IMR-90 (cell line): Measurements from ENCODE around the gene ZFYVE26. TPM values are rescaled to one million over a fixed set of nuclear protein-coding genes. Genes with fewer than 3 reads are reported as not detected.
A peak's percentile ranks its signal among the peaks of the same experiment; 100 is the strongest.

ENCODE experiments used
- ATAC-seq: fragments of 200-7000 bp; cut with Tn5 transposase; 2 replicates; pipeline ENCODE4 v1.9.1; 2020; ENCODE audit warnings: low read depth, mild to moderate bottlenecking, moderate library complexity
- BruUV-seq: library from RNA; stranded (reverse); fragments of 400-500 nt; replicated peaks from 2 replicates; lab custom pipeline; 2021; lab: Mats Ljungman, UMichigan
- CTCF ChIA-PET: fragments of 300-600 bp; formaldehyde crosslinking; extraction: SDS; loops from one replicate; lab custom pipeline; 2021; ENCODE audit warnings: antibody characterized with exemption; lab: Yijun Ruan, JAX
- POLR2A ChIA-PET: fragments of 300-600 bp; sonication (Branson Sonifier 250); formaldehyde crosslinking; loops from one replicate; lab custom pipeline; 2022; ENCODE audit warnings: antibody characterized with exemption; ENCODE audit not compliant: unreplicated experiment; lab: Charles Lee
- DNase-seq: peaks from one replicate; pipeline ENCODE4 v3.0.0; 2013
- H2AFZ ChIP-seq: replicated peaks from 2 replicates; pipeline ENCODE3; 2013; ENCODE audit warnings: low read length, mild to moderate bottlenecking; ENCODE audit not compliant: poor library complexity
- H2AK5ac ChIP-seq: 2 replicates; pipeline ENCODE4 v1.6.1; 2013; ENCODE audit warnings: low read depth, low read length, inconsistent platforms
- H2AK9ac ChIP-seq: replicated peaks from 2 replicates; pipeline ENCODE3; 2013; ENCODE audit warnings: mild to moderate bottlenecking, low read depth, low read length, moderate library complexity; ENCODE audit not compliant: poor library complexity
- H2BK120ac ChIP-seq: 2 replicates; pipeline ENCODE4 v1.6.1; 2013; ENCODE audit warnings: low read depth, low read length, inconsistent platforms
- H2BK15ac ChIP-seq: 3 replicates; pipeline ENCODE4 v1.6.1; 2013; ENCODE audit warnings: low read depth, low read length, inconsistent platforms
- H2BK20ac ChIP-seq: 2 replicates; pipeline ENCODE4 v1.6.1; 2013; ENCODE audit warnings: low read depth, mild to moderate bottlenecking, inconsistent platforms, low read length, moderate library complexity
- H2BK5ac ChIP-seq: 2 replicates; pipeline ENCODE4 v1.6.1; 2013; ENCODE audit warnings: mild to moderate bottlenecking, low read depth, low read length, inconsistent platforms; ENCODE audit not compliant: poor library complexity, severe bottlenecking
- H3K14ac ChIP-seq: replicated peaks from 2 replicates; pipeline ENCODE4 v1.6.1; 2013; ENCODE audit warnings: low read depth, low read length, inconsistent platforms
- H3K18ac ChIP-seq: 2 replicates; pipeline ENCODE4 v1.6.1; 2013; ENCODE audit warnings: low read depth, low read length, control low read depth
- H3K23ac ChIP-seq: 2 replicates; pipeline ENCODE4 v1.6.1; 2013; ENCODE audit warnings: low read depth, low read length, inconsistent platforms
- H3K27ac ChIP-seq: 2 replicates; pipeline ENCODE4 v1.5.1; 2013; ENCODE audit warnings: mild to moderate bottlenecking, control low read depth, low read length; ENCODE audit not compliant: insufficient read depth
- H3K27me3 ChIP-seq: 2 replicates; pipeline ENCODE4 v1.6.1; 2013; ENCODE audit warnings: low read length; ENCODE audit not compliant: control insufficient read depth, insufficient read depth
- H3K36me3 ChIP-seq: 2 replicates; pipeline ENCODE4 v1.6.1; 2013; ENCODE audit warnings: low read length, mixed read lengths; ENCODE audit not compliant: control insufficient read depth, insufficient read depth
- H3K4ac ChIP-seq: 2 replicates; pipeline ENCODE4 v1.6.1; 2013; ENCODE audit warnings: low read depth, low read length, inconsistent platforms
- H3K4me1 ChIP-seq: 2 replicates; pipeline ENCODE4 v1.6.1; 2013; ENCODE audit warnings: low read length, mixed read lengths; ENCODE audit not compliant: control insufficient read depth, insufficient read depth
- H3K4me2 ChIP-seq: 2 replicates; pipeline ENCODE4 v1.6.1; 2013; ENCODE audit warnings: low read depth, mild to moderate bottlenecking, control low read depth, low read length, moderate library complexity
- H3K4me3 ChIP-seq: 2 replicates; pipeline ENCODE4 v1.5.1; 2013; ENCODE audit warnings: low read depth, mild to moderate bottlenecking, control low read depth, low read length, moderate library complexity; ENCODE audit not compliant: insufficient read depth
- H3K56ac ChIP-seq: 2 replicates; pipeline ENCODE4 v1.6.1; 2013; ENCODE audit warnings: low read length, inconsistent platforms; ENCODE audit not compliant: insufficient read depth; ENCODE audit errors: extremely low read depth
- H3K79me1 ChIP-seq, 2 experiments: 2 replicates each; pipeline ENCODE4 v1.6.1; 2013; ENCODE audit warnings: low read length in 2 of 2, inconsistent platforms in 1 of 2, low read depth in 1 of 2
- H3K9ac ChIP-seq: 2 replicates; pipeline ENCODE4 v1.6.1; 2013; ENCODE audit warnings: low read depth, low read length, control low read depth
- H3K9me1 ChIP-seq: 2 replicates; pipeline ENCODE4 v1.6.1; 2013; ENCODE audit warnings: low read length, inconsistent platforms; ENCODE audit not compliant: insufficient read depth
- H3K9me3 ChIP-seq: 2 replicates; pipeline ENCODE4 v1.6.1; 2013; ENCODE audit warnings: low read length; ENCODE audit not compliant: control insufficient read depth, insufficient read depth
- H4K20me1 ChIP-seq: 2 replicates; pipeline ENCODE4 v1.6.1; 2013; ENCODE audit warnings: low read length, inconsistent platforms; ENCODE audit not compliant: insufficient read depth
- H4K5ac ChIP-seq: 2 replicates; pipeline ENCODE4 v1.6.1; 2013; ENCODE audit warnings: mild to moderate bottlenecking, low read depth, low read length, control low read depth
- H4K8ac ChIP-seq, 2 experiments: 2 replicates each; pipeline ENCODE4 v1.6.1; 2013; ENCODE audit warnings: low read depth in 2 of 2, low read length in 2 of 2, control low read depth in 1 of 2, inconsistent platforms in 1 of 2
- H4K91ac ChIP-seq: 2 replicates; pipeline ENCODE4 v1.6.1; 2013; ENCODE audit warnings: low read depth, low read length, inconsistent platforms; ENCODE audit not compliant: insufficient read depth
- BHLHE40 ChIP-seq: fragments of 150-350 bp; IDR thresholded peaks from 2 replicates; pipeline ENCODE4 v1.6.1; 2016; ENCODE audit warnings: mild to moderate bottlenecking, low read depth, low read length
- CEBPB ChIP-seq: IDR thresholded peaks from 2 replicates; pipeline ENCODE4 v1.6.1; 2012; ENCODE audit warnings: low read depth, low read length, improper control_type of control experiment
- CHD1 ChIP-seq: IDR thresholded peaks from 2 replicates; pipeline ENCODE4 v1.6.1; 2012; ENCODE audit warnings: low read depth, low read length, improper control_type of control experiment
- FOS ChIP-seq: fragments of 150-350 bp; IDR thresholded peaks from 2 replicates; pipeline ENCODE4 v1.6.1; 2016; ENCODE audit warnings: low read depth, low read length
- MAZ ChIP-seq: IDR thresholded peaks from 2 replicates; pipeline ENCODE4 v1.6.1; 2012; ENCODE audit warnings: low read depth, mild to moderate bottlenecking, low read length, improper control_type of control experiment, moderate library complexity, borderline replicate concordance
- SMC3 ChIP-seq: fragments of 150-350 bp; IDR thresholded peaks from 2 replicates; pipeline ENCODE4 v1.6.1; 2016; ENCODE audit warnings: low read depth, mild to moderate bottlenecking, antibody characterized with exemption, low read length, moderate library complexity
- WGBS, 2 experiments: methylation state at CpG; one replicate each; pipeline versions ENCODE4 v1.1.5 to v1.1.7; 2013; ENCODE audit warnings: missing lambda C conversion rate in 2 of 2; ENCODE audit not compliant: insufficient read length in 1 of 2; ENCODE audit errors: extremely low coverage in 2 of 2; 5-methylcytosine and 5-hydroxymethylcytosine counted together
- dilution Hi-C: fragments of 300-500 bp; cut with HindIII; formaldehyde crosslinking; loops from one replicate; pipeline ENCODE4 v1.14.3; 2018; ENCODE audit warnings: low sequenced_read_pairs; ENCODE audit not compliant: unreplicated experiment
- in situ Hi-C: fragments of 300-500 bp; cut with MboI; formaldehyde crosslinking; loops from 3 replicates; pipeline ENCODE4 v1.14.3; 2019; ENCODE audit warnings: low sequenced_read_pairs, inconsistent platforms, mixed read lengths
- intact Hi-C: fragments of 100-400 bp; cut with micrococcal nuclease; formaldehyde crosslinking; loops from 2 replicates; pipeline ENCODE4 v1.10.0; 2022
- polyA plus RNA-seq, 3 experiments: library from polyadenylated mRNA; depleted of rRNA; stranded (reverse); fragments of >200 nt; gene quantifications; 2 replicates each; pipeline ENCODE4 v1.2.3, GENCODE V29; 2012; ENCODE audit warnings: low replicate concordance in 1 of 3
- total RNA-seq: library from RNA; depleted of rRNA; stranded (reverse); fragments of >200 nt; gene quantifications from 2 replicates; pipeline ENCODE4 v1.2.3, GENCODE V29; 2012

Gene ZFYVE26
- total and polyA plus RNA-seq, 2 of the 4 experiments (the other 2 are of a cell fraction), result 6.0 to 11.1 TPM

DNA sequence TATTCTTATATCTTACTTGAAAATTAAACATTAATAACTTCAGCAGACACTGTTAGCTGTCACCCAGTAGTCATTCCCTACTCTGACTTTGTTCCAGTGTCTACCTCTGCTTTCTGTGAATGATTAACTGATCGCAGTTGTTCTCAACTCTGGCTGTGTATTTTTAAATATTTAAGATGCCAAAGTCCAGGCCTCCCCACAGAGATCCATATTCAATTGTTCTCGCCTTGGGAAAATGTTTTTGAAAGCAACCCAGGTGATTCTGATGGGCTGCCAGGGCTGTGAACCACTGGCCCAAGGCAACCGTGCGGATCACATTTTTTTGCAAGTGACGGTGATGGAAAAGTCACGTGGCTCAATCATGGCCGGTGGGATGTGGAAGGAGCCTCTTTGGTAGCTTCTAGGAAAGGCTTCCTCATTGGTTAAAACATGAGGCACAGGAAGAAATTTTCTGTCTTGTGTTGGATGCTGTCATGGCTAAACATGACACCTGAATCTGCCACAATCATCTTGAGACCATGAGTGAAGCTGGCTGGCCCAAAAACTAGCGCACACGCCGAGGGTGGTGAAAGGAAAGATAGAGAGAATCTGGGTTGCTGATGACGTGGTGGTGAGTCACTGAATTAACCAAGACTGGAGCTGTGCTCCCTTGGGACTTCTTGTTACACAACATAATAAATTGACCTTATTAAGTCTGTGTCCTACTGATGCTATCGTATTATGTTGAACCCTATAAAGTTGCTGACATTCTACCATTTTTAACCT is 77.5 kb downstream of the ZFYVE26 start:
- Histone ChIP-seq H4K8ac (no peak overlapping the region), H2BK20ac (no peak overlapping the region), H2BK15ac (no peak overlapping the region), H2BK120ac (no peak overlapping the region), H3K9ac (no peak overlapping the region), H3K4me1 (peaks cover 2% of the 10 kb centered on the region; the same call in 1 of the 2 replicates), H3K27me3 (peaks cover 1% of the 10 kb centered on the region; the same call in 1 of the 2 replicates), H3K79me1 (no peaks in the 10 kb centered on the region), H3K18ac (no peak overlapping the region), H2BK5ac (no peak overlapping the region), H3K14ac (no peak overlapping the region), H3K4me3 (no peak overlapping the region), H3K9me1 (no peaks in the 10 kb centered on the region; the same call in 1 of the 2 replicates), H4K5ac (no peak overlapping the region), H3K36me3 (no peaks in the 10 kb centered on the region), H4K91ac (no peak overlapping the region), H3K9me3 (no peaks in the 10 kb centered on the region), H2AFZ (peak overlapping the region; percentile 50), H3K56ac (no peak overlapping the region), H3K4ac (no peak overlapping the region), H3K23ac (no peak overlapping the region), H2AK9ac (no peak overlapping the region), H4K20me1 (no peaks in the 10 kb centered on the region), H3K27ac (no peak overlapping the region), H2AK5ac (no peak overlapping the region; the same call in 1 of the 2 replicates), H3K4me2 (no peak overlapping the region)
- in situ Hi-C loops, result no loop called here
- 78% methylated on average over 6 of the region's 12 CpGs; no CpG with 5 or more reads in 1 of the 2 experiments for WGBS, 2 experiments
- POLR2A ChIA-PET, result no interaction called here
- intact Hi-C loops, result no loop called here
- ATAC-seq (peak; percentile 86), DNase-seq (peak; percentile 93)
- dilution Hi-C loops, result no loop called here
- CTCF ChIA-PET, result interaction anchor here (0.7 to 1.6 kb wide), 3 partner anchors 9 to 379 kb away, joined by 5 to 7 read pairs (median 5); partner anchors contain the start of gene ATP6V1D
- peak; percentile 89 for TF ChIP-seq FOS
- no peak for TF ChIP-seq MAZ
- peak; percentile 87 for TF ChIP-seq CEBPB
- TF ChIP-seq CHD1, result no peak
- TF ChIP-seq SMC3, result no peak
- TF ChIP-seq BHLHE40, result peak; percentile 75
- BruUV-seq, result no TSS peak
